ENCODE results near the gene IMMP2L. TPM values are rescaled to one million over a fixed set of nuclear protein-coding genes. Genes with fewer than 3 reads are reported as not detected.

Gene IMMP2L
- total RNA-seq, 1 donor, result 19.9 TPM

GRCh38 chr7:110911632-110912031 lies 650.7 kb downstream of the IMMP2L start:
- TF ChIP-seq, protein P1, sequence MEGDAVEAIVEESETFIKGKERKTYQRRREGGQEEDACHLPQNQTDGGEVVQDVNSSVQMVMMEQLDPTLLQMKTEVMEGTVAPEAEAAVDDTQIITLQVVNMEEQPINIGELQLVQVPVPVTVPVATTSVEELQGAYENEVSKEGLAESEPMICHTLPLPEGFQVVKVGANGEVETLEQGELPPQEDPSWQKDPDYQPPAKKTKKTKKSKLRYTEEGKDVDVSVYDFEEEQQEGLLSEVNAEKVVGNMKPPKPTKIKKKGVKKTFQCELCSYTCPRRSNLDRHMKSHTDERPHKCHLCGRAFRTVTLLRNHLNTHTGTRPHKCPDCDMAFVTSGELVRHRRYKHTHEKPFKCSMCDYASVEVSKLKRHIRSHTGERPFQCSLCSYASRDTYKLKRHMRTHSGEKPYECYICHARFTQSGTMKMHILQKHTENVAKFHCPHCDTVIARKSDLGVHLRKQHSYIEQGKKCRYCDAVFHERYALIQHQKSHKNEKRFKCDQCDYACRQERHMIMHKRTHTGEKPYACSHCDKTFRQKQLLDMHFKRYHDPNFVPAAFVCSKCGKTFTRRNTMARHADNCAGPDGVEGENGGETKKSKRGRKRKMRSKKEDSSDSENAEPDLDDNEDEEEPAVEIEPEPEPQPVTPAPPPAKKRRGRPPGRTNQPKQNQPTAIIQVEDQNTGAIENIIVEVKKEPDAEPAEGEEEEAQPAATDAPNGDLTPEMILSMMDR (IDR thresholded peaks at IDR 0.05; ENCODE audit: extremely low read depth, low read depth, low read length), result no peak
- H3K36me3 ChIP-seq (ENCODE audit: insufficient read depth, low read length), result no peaks in the 10 kb centered on the region
- no peaks in the 10 kb centered on the region for H3K9me3 ChIP-seq (ENCODE audit: low read depth, low read length)
- no peaks in the 10 kb centered on the region for H3K79me2 ChIP-seq (ENCODE audit: insufficient read depth, low read length)
- H2AFZ ChIP-seq (ENCODE audit: low read length), result no peak overlapping the region
- no peak overlapping the region for H3K4me2 ChIP-seq (ENCODE audit: insufficient read depth, low read length)
- no peaks in the 10 kb centered on the region for H3K4me1 ChIP-seq (ENCODE audit: insufficient read depth, low read length)
- H3K4me3 ChIP-seq (ENCODE audit: insufficient read depth, low read length), result no peak overlapping the region
- no peak for DNase-seq (ENCODE audit: insufficient read length, low spot score, missing footprints)
- no peak overlapping the region for H3K27ac ChIP-seq (ENCODE audit: low read depth, low read length)
- H4K20me1 ChIP-seq (ENCODE audit: insufficient read depth, low read length), result no peaks in the 10 kb centered on the region
- H3K27me3 ChIP-seq (ENCODE audit: insufficient read depth, low read length), result no peaks in the 10 kb centered on the region

DNA sequence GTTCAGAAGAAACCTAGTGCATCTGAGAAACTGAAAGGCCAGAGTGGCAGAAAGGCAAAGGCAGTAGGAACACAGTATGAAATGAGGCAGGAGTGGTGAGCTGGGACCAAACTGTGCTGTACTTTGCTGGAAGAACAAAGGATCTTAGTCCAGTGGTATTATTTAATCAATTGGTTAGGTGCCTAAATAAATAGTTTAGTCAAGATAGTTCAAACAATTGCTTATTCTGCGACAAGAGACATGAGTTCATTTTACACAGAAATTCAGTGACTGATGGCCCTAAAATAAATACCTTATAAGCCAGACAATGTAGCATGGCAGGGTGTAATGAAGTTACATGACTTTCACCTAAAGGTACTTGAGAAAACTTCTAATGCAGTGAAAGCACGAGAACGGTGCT lies 653.2 kb downstream of the IMMP2L start:
- Histone ChIP-seq H3K4me1 (ENCODE audit: insufficient read depth, low read length) (no peaks in the 10 kb centered on the region), H3K9me3 (ENCODE audit: low read depth, low read length) (no peaks in the 10 kb centered on the region), H3K4me3 (ENCODE audit: insufficient read depth, low read length) (no peak overlapping the region), H4K20me1 (ENCODE audit: insufficient read depth, low read length) (no peaks in the 10 kb centered on the region), H3K36me3 (ENCODE audit: insufficient read depth, low read length) (no peaks in the 10 kb centered on the region), H3K27me3 (ENCODE audit: insufficient read depth, low read length) (no peaks in the 10 kb centered on the region), H3K4me2 (ENCODE audit: insufficient read depth, low read length) (no peak overlapping the region), H3K27ac (ENCODE audit: low read depth, low read length) (no peak overlapping the region), H2AFZ (ENCODE audit: low read length) (no peak overlapping the region), H3K79me2 (ENCODE audit: insufficient read depth, low read length) (no peaks in the 10 kb centered on the region)
- TF ChIP-seq, protein P1 (IDR thresholded peaks at IDR 0.05; ENCODE audit: extremely low read depth, low read depth, low read length), result no peak
- DNase-seq (ENCODE audit: insufficient read length, low spot score, missing footprints), result no peak

DNA sequence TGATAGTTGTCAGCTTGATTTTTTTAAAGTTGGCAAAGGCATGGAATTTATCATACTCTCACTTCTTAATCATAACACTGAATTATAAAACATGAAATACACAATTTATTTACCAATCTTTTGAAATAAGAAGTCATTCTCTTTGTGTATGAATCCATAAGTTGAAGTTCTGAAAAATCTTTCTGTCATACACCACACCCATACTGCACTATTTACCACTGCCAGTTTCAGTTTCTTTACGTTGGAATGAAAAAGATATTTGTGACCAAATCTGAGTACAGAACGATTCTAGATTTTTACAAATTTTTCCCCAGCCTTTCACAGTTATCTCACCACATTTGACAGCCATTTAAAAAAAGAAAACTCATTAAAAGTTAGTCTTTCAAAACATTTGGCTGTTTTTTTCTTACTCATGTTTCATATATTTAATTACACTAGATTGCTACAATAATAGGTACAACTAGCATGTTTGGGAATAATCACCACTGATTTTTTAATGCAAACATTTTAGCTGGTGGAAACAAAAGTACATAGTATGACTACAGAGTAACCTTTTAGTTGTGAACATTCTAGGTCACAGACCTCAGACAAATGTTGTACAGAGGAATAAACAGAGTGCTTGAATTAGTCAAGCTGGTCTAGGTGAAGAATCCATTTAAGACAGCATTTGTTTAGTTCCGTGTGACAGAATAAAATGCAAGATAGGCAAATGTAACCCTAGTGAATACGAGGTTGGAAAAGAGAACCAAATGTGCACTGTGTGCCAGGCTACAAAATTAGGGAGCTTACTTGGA lies 656.3 kb downstream of the IMMP2L start:
- Histone ChIP-seq H3K36me3 (ENCODE audit: insufficient read depth, low read length) (no peaks in the 10 kb centered on the region), H3K27ac (ENCODE audit: low read depth, low read length) (no peak overlapping the region), H3K4me2 (ENCODE audit: insufficient read depth, low read length) (no peak overlapping the region), H2AFZ (ENCODE audit: low read length) (no peak overlapping the region), H4K20me1 (ENCODE audit: insufficient read depth, low read length) (no peaks in the 10 kb centered on the region), H3K27me3 (ENCODE audit: insufficient read depth, low read length) (no peaks in the 10 kb centered on the region), H3K9me3 (ENCODE audit: low read depth, low read length) (no peaks in the 10 kb centered on the region), H3K4me3 (ENCODE audit: insufficient read depth, low read length) (no peak overlapping the region), H3K4me1 (ENCODE audit: insufficient read depth, low read length) (no peaks in the 10 kb centered on the region), H3K79me2 (ENCODE audit: insufficient read depth, low read length) (no peaks in the 10 kb centered on the region)
- TF ChIP-seq, protein P1 (IDR thresholded peaks at IDR 0.05; ENCODE audit: extremely low read depth, low read depth, low read length), result no peak
- DNase-seq (ENCODE audit: insufficient read length, low spot score, missing footprints), result no peak

DNA sequence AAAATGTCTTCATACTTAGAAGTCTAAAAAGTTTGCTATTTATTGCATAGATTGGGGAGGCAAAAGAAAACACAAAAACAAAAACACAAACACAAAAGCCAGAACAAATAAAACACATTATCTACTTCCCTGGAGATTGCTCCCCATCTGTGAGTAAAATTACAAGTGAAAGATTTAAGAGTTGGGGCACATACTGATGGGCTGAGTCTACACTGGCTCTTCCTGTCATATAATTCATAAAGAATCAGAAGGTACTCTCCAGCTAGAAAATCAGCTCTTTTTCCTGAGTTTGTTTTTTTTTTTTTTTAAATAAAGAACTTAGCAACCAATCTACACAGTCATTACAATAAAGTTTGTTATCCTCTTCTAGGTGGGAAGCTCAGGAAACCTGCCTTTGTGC lies 663.8 kb downstream of the IMMP2L start:
- DNase-seq (ENCODE audit: insufficient read length, low spot score, missing footprints), result no peak
- no peak overlapping the region for H3K4me3 ChIP-seq (ENCODE audit: insufficient read depth, low read length)
- H3K4me2 ChIP-seq (ENCODE audit: insufficient read depth, low read length), result no peak overlapping the region
- H3K79me2 ChIP-seq (ENCODE audit: insufficient read depth, low read length), result no peaks in the 10 kb centered on the region
- H2AFZ ChIP-seq (ENCODE audit: low read length), result no peak overlapping the region
- H3K9me3 ChIP-seq (ENCODE audit: low read depth, low read length), result no peaks in the 10 kb centered on the region
- H3K27ac ChIP-seq (ENCODE audit: low read depth, low read length), result no peak overlapping the region
- H4K20me1 ChIP-seq (ENCODE audit: insufficient read depth, low read length), result no peaks in the 10 kb centered on the region
- no peaks in the 10 kb centered on the region for H3K27me3 ChIP-seq (ENCODE audit: insufficient read depth, low read length)
- no peaks in the 10 kb centered on the region for H3K4me1 ChIP-seq (ENCODE audit: insufficient read depth, low read length)
- no peaks in the 10 kb centered on the region for H3K36me3 ChIP-seq (ENCODE audit: insufficient read depth, low read length)
- TF ChIP-seq, protein P1 (IDR thresholded peaks at IDR 0.05; ENCODE audit: extremely low read depth, low read depth, low read length), result no peak

All from osteoblast (primary cell).